Gastroesophageal sphincter (tissue), 4 donors: ENCODE data around the gene KCNB1. TPM values are rescaled to one million over a fixed set of nuclear protein-coding genes. Genes with fewer than 3 reads are reported as not detected.

ENCODE experiments used
- ATAC-seq: fragments of 150-250 bp; one replicate; pipeline ENCODE4 v1.9.1; 2016; ENCODE audit warnings: mild to moderate bottlenecking, moderate library complexity
- H3K27ac ChIP-seq, 4 donors: fragments of 200-600 bp; sonication (generic) in 3 of 4; 1 replicate in 3 of 4; 2 replicates in 1 of 4; pipeline ENCODE4 v1.5.1; 2016 to 2019
- H3K27me3 ChIP-seq: fragments of 200-600 bp; sonication (generic); one replicate; pipeline ENCODE4 v1.5.1; 2019
- H3K36me3 ChIP-seq, 2 donors: fragments of 200-600 bp; sonication (generic); one replicate each; pipeline ENCODE4 v1.5.1; 2019; ENCODE audit warnings: control low read depth in 1 of 2
- H3K4me1 ChIP-seq, 3 donors: fragments of 200-600 bp; sonication (generic); 1 replicate in 2 of 3; 2 replicates in 1 of 3; pipeline ENCODE4 v1.5.1; 2016 to 2019; ENCODE audit warnings: control low read depth in 2 of 3
- H3K4me3 ChIP-seq, 2 donors: fragments of 200-600 bp; sonication (generic); one replicate each; pipeline ENCODE4 v1.5.1; 2019; ENCODE audit warnings: mild to moderate bottlenecking in 1 of 2, moderate library complexity in 1 of 2
- H3K9me3 ChIP-seq, 3 donors: fragments of 200-600 bp; sonication (generic); one replicate each; pipeline ENCODE4 v1.5.1; 2017 to 2019; ENCODE audit warnings: control low read depth in 2 of 3
- EP300 ChIP-seq: sonication (generic); formaldehyde crosslinking; IDR thresholded peaks from one replicate; pipeline ENCODE4 v1.6.1; 2017; ENCODE audit warnings: antibody characterized with exemption, mild to moderate bottlenecking
- POLR2A ChIP-seq, 2 donors: fragments of 450-650 bp; IDR thresholded peaks; one replicate each; pipeline ENCODE4 v1.6.1; 2017; ENCODE audit warnings: antibody characterized with exemption in 2 of 2, mild to moderate bottlenecking in 2 of 2, moderate library complexity in 1 of 2
- POLR2AphosphoS5 ChIP-seq: sonication (generic); formaldehyde crosslinking; IDR thresholded peaks from one replicate; pipeline ENCODE4 v1.6.1; 2017; ENCODE audit warnings: antibody characterized with exemption
- WGBS, 2 donors: methylation state at CpG; one replicate each; pipeline ENCODE4 v1.1.5; 2018; ENCODE audit warnings: low coverage in 1 of 2; 5-methylcytosine and 5-hydroxymethylcytosine counted together
- total RNA-seq, 4 donors: library from RNA; depleted of rRNA; stranded (reverse); fragments of >200 nt; gene quantifications; one replicate each; pipeline ENCODE4 v1.1.0, GENCODE V29; 2016
- TF ChIP-seq, protein P1 (sequence below), 4 experiments: fragments of 200-600 bp in 2 of 4; fragments of 450-650 bp in 2 of 4; sonication (generic) in 1 of 4; IDR thresholded peaks; one replicate each; pipeline ENCODE4 v1.5.1; 2017 to 2019; ENCODE audit warnings: antibody characterized with exemption in 4 of 4, mild to moderate bottlenecking in 2 of 4, moderate library complexity in 2 of 4

KCNB1 gene
- total RNA-seq, 4 donors from 2014 or later, result 26.3 to 44.1 (median 38.0) TPM

- no peak for ATAC-seq
- 82 to 90% methylated on average over 4 of the region's 4 CpGs for WGBS, 2 donors
- no peak overlapping the region for H3K4me3 ChIP-seq
- no peaks in the 10 kb centered on the region for H3K4me1 ChIP-seq
- H3K27ac ChIP-seq, result no peak overlapping the region
- no peaks in the 10 kb centered on the region for H3K9me3 ChIP-seq
- H3K36me3 ChIP-seq, result no peaks in the 10 kb centered on the region
- H3K27me3 ChIP-seq, result no peaks in the 10 kb centered on the region
- no peak for TF ChIP-seq EP300
- TF ChIP-seq, protein P1, sequence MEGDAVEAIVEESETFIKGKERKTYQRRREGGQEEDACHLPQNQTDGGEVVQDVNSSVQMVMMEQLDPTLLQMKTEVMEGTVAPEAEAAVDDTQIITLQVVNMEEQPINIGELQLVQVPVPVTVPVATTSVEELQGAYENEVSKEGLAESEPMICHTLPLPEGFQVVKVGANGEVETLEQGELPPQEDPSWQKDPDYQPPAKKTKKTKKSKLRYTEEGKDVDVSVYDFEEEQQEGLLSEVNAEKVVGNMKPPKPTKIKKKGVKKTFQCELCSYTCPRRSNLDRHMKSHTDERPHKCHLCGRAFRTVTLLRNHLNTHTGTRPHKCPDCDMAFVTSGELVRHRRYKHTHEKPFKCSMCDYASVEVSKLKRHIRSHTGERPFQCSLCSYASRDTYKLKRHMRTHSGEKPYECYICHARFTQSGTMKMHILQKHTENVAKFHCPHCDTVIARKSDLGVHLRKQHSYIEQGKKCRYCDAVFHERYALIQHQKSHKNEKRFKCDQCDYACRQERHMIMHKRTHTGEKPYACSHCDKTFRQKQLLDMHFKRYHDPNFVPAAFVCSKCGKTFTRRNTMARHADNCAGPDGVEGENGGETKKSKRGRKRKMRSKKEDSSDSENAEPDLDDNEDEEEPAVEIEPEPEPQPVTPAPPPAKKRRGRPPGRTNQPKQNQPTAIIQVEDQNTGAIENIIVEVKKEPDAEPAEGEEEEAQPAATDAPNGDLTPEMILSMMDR (IDR thresholded peaks at IDR 0.05), result no peak
- TF ChIP-seq POLR2AphosphoS5, result no peak
- no peak for TF ChIP-seq POLR2A (IDR thresholded peaks at IDR 0.05)
These were observed 13.6 kb upstream of the KCNB1 start for GRCh38 chr20:49496043-49496442.

- no peaks in the 10 kb centered on the region for H3K36me3 ChIP-seq
- ATAC-seq, result no peak
- no peaks in the 10 kb centered on the region for H3K9me3 ChIP-seq
- no peak overlapping the region for H3K27ac ChIP-seq
- no peaks in the 10 kb centered on the region for H3K4me1 ChIP-seq
- TF ChIP-seq EP300, result no peak
- TF ChIP-seq, protein P1 (IDR thresholded peaks at IDR 0.05), result no peak
- no peak for TF ChIP-seq POLR2A (IDR thresholded peaks at IDR 0.05)
- TF ChIP-seq POLR2AphosphoS5, result no peak
- 67 to 86% methylated on average over 1 of the region's 1 CpG for WGBS, 2 donors
- H3K27me3 ChIP-seq, result peaks cover 5% of the 10 kb centered on the region
- no peak overlapping the region for H3K4me3 ChIP-seq
These were observed 8.2 kb upstream of the KCNB1 start for GRCh38 chr20:49490689-49491088.

DNA sequence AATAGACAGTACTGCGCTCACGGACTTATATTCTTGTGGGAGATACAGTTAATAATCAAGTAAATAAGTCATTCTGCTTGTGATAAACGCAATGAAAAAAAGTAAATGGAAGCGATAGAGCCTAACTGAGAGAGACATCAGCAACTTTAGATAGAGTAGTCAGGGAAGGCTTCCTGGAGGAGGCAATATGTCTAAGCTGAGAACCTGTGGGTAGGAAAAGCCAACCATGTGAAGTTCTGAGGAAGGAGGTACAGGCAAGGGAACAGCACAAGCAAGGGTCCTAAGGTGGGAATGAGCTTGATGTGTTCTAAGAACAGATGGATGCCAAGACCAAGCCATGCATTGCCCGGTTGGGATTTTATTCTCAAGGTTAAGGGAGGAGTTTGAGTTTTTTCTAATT is 7.2 kb upstream of the KCNB1 start:
- peaks cover 5% of the 10 kb centered on the region for H3K27me3 ChIP-seq

GRCh38 chr20:49486064-49486463 is 3.6 kb upstream of the KCNB1 start:
- peaks cover 0 to 38% (median 5%) of the 10 kb centered on the region in 3 donors for H3K4me1 ChIP-seq
- H3K27ac ChIP-seq, result no peak overlapping the region
- ATAC-seq, result no peak
- peaks cover 24% of the 10 kb centered on the region for H3K27me3 ChIP-seq
- H3K9me3 ChIP-seq, result no peaks in the 10 kb centered on the region
- no peak overlapping the region for H3K4me3 ChIP-seq
- H3K36me3 ChIP-seq, result peaks cover 0 to 9% of the 10 kb centered on the region in 2 donors
- TF ChIP-seq POLR2A (IDR thresholded peaks at IDR 0.05) (no peak), EP300 (no peak), POLR2AphosphoS5 (no peak)
- TF ChIP-seq, protein P1 (IDR thresholded peaks at IDR 0.05), result no peak

More for the DNA sequence above, 7.2 kb upstream of the KCNB1 start:
- no peak for ATAC-seq
- Histone ChIP-seq H3K27ac (no peak overlapping the region), H3K4me3 (no peak overlapping the region), H3K36me3 (no peaks in the 10 kb centered on the region), H3K9me3 (no peaks in the 10 kb centered on the region), H3K4me1 (peaks cover 0 to 4% (median 0%) of the 10 kb centered on the region in 3 donors)
- TF ChIP-seq POLR2A (IDR thresholded peaks at IDR 0.05) (no peak), EP300 (no peak), POLR2AphosphoS5 (no peak)
- WGBS, 2 donors, result 85% methylated on average over 5 of the region's 5 CpGs; no CpG with 5 or more reads in 1 of the 2 donors

DNA sequence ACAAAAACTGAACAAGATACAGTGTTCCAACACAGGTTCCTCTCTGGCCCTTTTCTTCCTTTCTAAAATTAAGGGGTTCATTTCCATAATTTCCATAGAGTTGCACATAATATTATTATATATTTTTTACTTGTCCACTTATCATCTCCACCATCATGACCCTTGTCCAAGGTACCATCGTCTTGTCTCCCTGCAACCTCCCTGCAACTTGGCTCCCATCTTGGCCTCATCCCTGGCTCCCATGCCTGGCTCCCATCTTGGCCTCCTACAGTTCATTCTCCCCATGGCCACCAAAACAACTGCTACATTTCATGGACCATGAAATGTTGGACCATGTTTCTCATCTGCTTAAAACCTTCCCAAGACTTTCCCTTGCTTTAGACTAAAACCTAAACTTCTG is 3.1 kb upstream of the KCNB1 start:
- peaks cover 0 to 43% (median 5%) of the 10 kb centered on the region in 3 donors for H3K4me1 ChIP-seq
- no peak overlapping the region for H3K4me3 ChIP-seq
- TF ChIP-seq POLR2A (IDR thresholded peaks at IDR 0.05) (no peak), EP300 (no peak), POLR2AphosphoS5 (no peak)
- TF ChIP-seq, protein P1 (IDR thresholded peaks at IDR 0.05), result no peak
- H3K36me3 ChIP-seq, result peaks cover 0 to 9% of the 10 kb centered on the region in 2 donors
- peaks cover 24% of the 10 kb centered on the region for H3K27me3 ChIP-seq
- WGBS, 2 donors, result 78 to 80% methylated on average over 1 of the region's 1 CpG
- H3K27ac ChIP-seq, result no peak overlapping the region
- no peak for ATAC-seq
- H3K9me3 ChIP-seq, result no peaks in the 10 kb centered on the region
